ENCODE data around the gene ACP3. TPM values are rescaled to one million over a fixed set of nuclear protein-coding genes. Genes with fewer than 3 reads are reported as not detected.

The ACP3 gene
- total RNA-seq, 1 donor: 10.8 TPM

DNA sequence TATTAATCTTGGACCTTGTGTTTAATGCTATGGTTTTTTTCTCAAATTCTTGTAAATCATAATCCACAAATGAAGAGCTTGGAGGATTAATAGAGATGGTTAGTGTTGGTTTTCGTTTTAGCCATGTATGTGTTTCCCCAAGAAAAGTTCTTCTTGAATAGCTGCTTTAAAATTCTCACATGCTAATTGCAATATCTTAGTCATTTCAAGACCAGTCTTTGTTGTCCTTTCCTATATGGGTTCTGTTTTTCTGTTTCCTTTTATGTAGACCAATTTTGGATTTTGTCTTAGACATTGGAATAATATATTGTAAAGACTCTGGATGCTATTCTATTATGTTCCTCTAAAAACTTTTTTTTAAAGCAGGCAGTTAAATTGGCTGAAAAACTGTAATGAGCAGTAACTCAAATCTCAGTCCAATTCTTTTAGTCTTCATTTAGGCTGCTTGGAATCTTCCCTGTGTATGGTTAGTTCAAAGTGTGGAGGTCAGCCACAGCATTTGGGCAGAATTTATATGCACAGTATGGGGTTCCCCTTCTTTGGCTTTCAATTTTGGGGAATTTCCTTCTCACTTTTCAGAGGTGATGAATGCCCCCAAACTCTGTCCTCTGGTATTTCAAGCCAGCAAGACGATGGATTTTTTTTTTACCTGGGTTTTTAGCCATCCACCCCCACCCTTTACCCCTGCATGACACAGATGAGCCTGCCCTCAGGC is 61.0 kb downstream of the ACP3 start:
- no peak overlapping the region for H3K4me3 ChIP-seq (ENCODE audit: low read depth, low read length)
- no peak for DNase-seq (ENCODE audit: low read depth)
- TF ChIP-seq, protein P1, sequence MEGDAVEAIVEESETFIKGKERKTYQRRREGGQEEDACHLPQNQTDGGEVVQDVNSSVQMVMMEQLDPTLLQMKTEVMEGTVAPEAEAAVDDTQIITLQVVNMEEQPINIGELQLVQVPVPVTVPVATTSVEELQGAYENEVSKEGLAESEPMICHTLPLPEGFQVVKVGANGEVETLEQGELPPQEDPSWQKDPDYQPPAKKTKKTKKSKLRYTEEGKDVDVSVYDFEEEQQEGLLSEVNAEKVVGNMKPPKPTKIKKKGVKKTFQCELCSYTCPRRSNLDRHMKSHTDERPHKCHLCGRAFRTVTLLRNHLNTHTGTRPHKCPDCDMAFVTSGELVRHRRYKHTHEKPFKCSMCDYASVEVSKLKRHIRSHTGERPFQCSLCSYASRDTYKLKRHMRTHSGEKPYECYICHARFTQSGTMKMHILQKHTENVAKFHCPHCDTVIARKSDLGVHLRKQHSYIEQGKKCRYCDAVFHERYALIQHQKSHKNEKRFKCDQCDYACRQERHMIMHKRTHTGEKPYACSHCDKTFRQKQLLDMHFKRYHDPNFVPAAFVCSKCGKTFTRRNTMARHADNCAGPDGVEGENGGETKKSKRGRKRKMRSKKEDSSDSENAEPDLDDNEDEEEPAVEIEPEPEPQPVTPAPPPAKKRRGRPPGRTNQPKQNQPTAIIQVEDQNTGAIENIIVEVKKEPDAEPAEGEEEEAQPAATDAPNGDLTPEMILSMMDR (IDR thresholded peaks at IDR 0.05; ENCODE audit: insufficient read depth, low read depth, low read length): no peak

DNA sequence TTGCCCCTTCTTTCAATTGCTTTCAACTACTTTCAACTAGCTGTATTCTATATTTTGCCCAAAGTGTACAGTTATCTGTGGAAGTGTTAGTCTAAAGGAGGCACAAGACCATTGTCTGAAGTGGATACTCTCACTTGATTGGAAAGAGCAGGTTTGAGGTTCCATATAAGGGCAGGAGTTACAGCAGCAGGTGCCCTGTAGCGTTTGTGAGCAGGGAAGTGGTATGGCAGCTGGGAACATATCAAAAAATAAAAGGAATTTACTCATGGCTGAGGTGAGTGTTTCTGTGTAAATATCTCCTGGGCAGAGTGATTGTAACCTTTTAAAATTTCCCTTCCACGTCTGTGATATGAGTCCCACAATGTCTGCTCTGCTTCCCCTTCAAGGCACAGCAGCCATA is 61.6 kb downstream of the ACP3 start:
- no peak for DNase-seq (ENCODE audit: low read depth)
- H3K4me3 ChIP-seq (ENCODE audit: low read depth, low read length): no peak overlapping the region
- TF ChIP-seq, protein P1 (IDR thresholded peaks at IDR 0.05; ENCODE audit: insufficient read depth, low read depth, low read length): no peak

DNA sequence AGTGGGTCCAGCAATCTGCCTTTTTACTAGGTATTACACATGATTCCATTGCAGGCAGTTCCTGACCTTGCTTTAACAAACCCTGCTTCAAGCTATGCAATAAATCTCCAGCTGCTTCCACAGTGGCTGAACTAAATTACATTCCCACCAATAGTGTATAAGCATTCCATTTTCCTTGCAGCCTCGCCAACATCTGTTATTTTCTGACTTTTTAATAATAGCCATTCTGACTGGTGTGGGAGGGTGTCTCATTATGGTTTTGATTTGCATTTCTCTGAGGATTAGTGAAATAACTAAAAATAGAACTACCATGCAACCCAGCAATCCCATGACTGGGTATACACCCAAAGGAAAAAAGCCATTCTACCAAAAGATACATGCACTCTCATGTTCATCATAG is 63.7 kb downstream of the ACP3 start:
- no peak overlapping the region for H3K4me3 ChIP-seq (ENCODE audit: low read depth, low read length)
- peak; percentile 42 for DNase-seq (ENCODE audit: low read depth)
- TF ChIP-seq, protein P1 (IDR thresholded peaks at IDR 0.05; ENCODE audit: insufficient read depth, low read depth, low read length): no peak

DNA sequence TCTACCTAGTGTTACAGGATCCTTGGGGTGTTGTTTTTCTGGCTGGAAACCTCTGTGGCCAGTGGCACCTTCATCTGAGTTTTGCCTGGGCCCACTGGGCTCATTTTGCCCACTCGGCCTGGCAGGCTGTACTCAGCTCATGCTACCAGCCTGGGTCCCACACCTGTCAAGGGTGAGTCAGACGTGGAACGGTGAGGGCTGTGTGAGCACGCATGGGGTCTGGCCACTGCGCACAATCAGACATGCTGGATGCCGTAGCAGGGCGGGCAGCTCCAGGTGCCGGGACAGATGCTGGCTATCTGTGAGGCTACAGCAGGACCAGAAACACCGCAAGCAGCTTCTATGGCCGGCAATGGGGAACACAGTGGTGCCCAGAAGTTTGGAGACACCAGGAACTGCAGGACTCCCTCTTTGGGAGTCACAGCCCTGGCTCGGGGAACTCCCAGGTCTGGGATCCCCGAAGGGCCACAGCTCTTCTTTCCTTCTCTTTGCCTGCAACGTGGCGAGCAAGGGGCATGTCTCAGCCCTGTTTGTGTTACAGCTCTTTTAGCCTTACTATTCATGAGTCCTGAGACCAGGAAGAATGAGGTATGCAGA is 64.2 kb downstream of the ACP3 start:
- TF ChIP-seq, protein P1 (IDR thresholded peaks at IDR 0.05; ENCODE audit: insufficient read depth, low read depth, low read length): no peak
- no peak for DNase-seq (ENCODE audit: low read depth)
- no peak overlapping the region for H3K4me3 ChIP-seq (ENCODE audit: low read depth, low read length)

DNA sequence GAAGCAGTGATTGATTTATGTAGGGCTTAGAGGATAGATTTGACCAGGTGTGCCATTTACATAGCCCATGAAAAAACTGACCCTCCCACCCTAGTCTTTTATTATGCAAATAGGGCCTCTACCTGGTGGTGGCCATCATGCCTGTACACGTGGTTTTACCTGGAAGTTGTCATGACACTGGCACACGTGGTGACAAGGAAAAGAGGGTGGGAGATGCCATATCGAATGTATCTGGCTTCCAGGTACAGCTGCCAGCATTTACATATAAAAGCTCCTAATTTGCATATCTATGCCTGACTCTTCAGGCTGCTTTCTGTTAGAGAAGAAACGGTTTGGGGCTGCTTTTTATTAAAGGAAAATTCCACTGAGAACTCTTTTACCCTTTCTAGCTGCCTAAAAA is 65.1 kb downstream of the ACP3 start:
- TF ChIP-seq, protein P1 (IDR thresholded peaks at IDR 0.05; ENCODE audit: insufficient read depth, low read depth, low read length): no peak
- DNase-seq (ENCODE audit: low read depth): no peak
- H3K4me3 ChIP-seq (ENCODE audit: low read depth, low read length): no peak overlapping the region

- TF ChIP-seq, protein P1 (IDR thresholded peaks at IDR 0.05; ENCODE audit: insufficient read depth, low read depth, low read length): no peak
- no peak for DNase-seq (ENCODE audit: low read depth)
- H3K4me3 ChIP-seq (ENCODE audit: low read depth, low read length): no peak overlapping the region
Observed at GRCh38 chr3:132382688-132383194, 65.5 kb downstream of the ACP3 start.

All from fibroblast of villous mesenchyme (primary cell).